AG09309 (cell line): ENCODE measurements around the gene CCM2.
"Not testable (repeated sequence)": the region's sequence is repeated elsewhere in the genome, so short reads cannot be mapped to it uniquely, and the experiment has no call there.

Source experiments
- DNase-seq: peaks from one replicate; pipeline ENCODE4 v3.0.0-alpha.2; 2010; ENCODE audit warnings: low read depth
- H3K4me3 ChIP-seq: 2 replicates; pipeline ENCODE4 v1.5.1; 2011; ENCODE audit warnings: mild to moderate bottlenecking, low read depth, low read length, moderate library complexity; ENCODE audit not compliant: control insufficient read depth
- CTCF ChIP-seq: IDR thresholded peaks from 2 replicates; pipeline ENCODE4 v1.5.1; 2011; ENCODE audit warnings: mild to moderate bottlenecking, low read depth, low read length, inconsistent platforms; ENCODE audit not compliant: insufficient read depth, control insufficient read depth; ENCODE audit errors: missing control alignments

The CCM2 gene

GRCh38 chr7:45108863-45109262 lies 108.9 kb downstream of the CCM2 start:
- no peak for TF ChIP-seq CTCF
- DNase-seq: no peak
- H3K4me3 ChIP-seq: no peak overlapping the region

GRCh38 chr7:45111298-45112223 lies 111.6 kb downstream of the CCM2 start, which contains the start of gene TBRG4:
Gene TBRG4 (minus strand): TSS chr7:45111697. CDS start chr7:45109237, 2,460 bp downstream.
- DNase-seq: peak; percentile 59
- no peak for TF ChIP-seq CTCF
- peak within 1 kb of the TSS; percentile 71 for H3K4me3 ChIP-seq

- DNase-seq: no peak
- no peak for TF ChIP-seq CTCF
Measured at GRCh38 chr7:45112648-45113047, 112.6 kb downstream of the CCM2 start.

GRCh38 chr7:45114257-45114656 lies 114.3 kb downstream of the CCM2 start:
- DNase-seq, H3K4me3 ChIP-seq: not testable (repeated sequence)

More at GRCh38 chr7:45112648-45113047, 112.6 kb downstream of the CCM2 start:
- H3K4me3 ChIP-seq: no peak overlapping the region

GRCh38 chr7:45114926-45115325 lies 114.9 kb downstream of the CCM2 start:
- no peak for TF ChIP-seq CTCF
- H3K4me3 ChIP-seq: no peak overlapping the region
- DNase-seq: no peak

GRCh38 chr7:45116048-45116447 lies 116.0 kb downstream of the CCM2 start:
- no peak for TF ChIP-seq CTCF
- DNase-seq: no peak
- H3K4me3 ChIP-seq: no peak overlapping the region

GRCh38 chr7:45117582-45117981 lies 117.6 kb downstream of the CCM2 start:
- no peak for TF ChIP-seq CTCF
- no peak overlapping the region for H3K4me3 ChIP-seq
- DNase-seq: no peak
